Measurements from ENCODE around the gene IKBKG. TPM values are rescaled to one million over a fixed set of nuclear protein-coding genes. Genes with fewer than 3 reads are reported as not detected.
A peak's percentile ranks its signal among the peaks of the same experiment; 100 is the strongest.

Gene IKBKG
- polyA plus RNA-seq, 1 of the 3 experiments (the other 2 are of a cell fraction) = 36.4 TPM

- ChIA-PET POLR2A (no interaction called here), CTCF (interaction anchor here (0.7 kb wide), 1 partner anchor 233 kb away, joined by 3 read pairs; no protein-coding TSS in a partner anchor)
- no peaks in the 10 kb centered on the region for H3F3A ChIP-seq (replicated peaks; ENCODE audit: insufficient read depth)
- H2AFZ ChIP-seq (ENCODE audit: low read depth) = no peak overlapping the region
- H3K4me3 ChIP-seq (ENCODE audit: low read depth in 2 of 2, low read length in 1 of 2) = no peak overlapping the region
- peak overlapping the region; percentile 31; the same call in 1 of the 2 replicates for H3K9ac ChIP-seq
- peak overlapping the region in 1 of 2 experiments; percentile 92; a peak in 2 of 4 replicates for H3K27ac ChIP-seq (ENCODE audit: low read depth in 2 of 2, low read length in 1 of 2)
- peaks cover 0 to 3% of the 10 kb centered on the region in 2 experiments for H3K36me3 ChIP-seq (replicated peaks in 1 of 2; ENCODE audit: control insufficient read depth in 1 of 2, insufficient read depth in 2 of 2, low read length in 1 of 2)
- H4K20me1 ChIP-seq (ENCODE audit: insufficient read depth) = no peaks in the 10 kb centered on the region
- H3K9me3 ChIP-seq = no peaks in the 10 kb centered on the region
- no peak for TF ChIP-seq JUND (IDR thresholded peaks at IDR 0.05)
- no peak for TF ChIP-seq FOXM1 (IDR thresholded peaks at IDR 0.05; ENCODE audit: low read depth)
- DNase-seq = no peak
- peaks cover 16% of the 10 kb centered on the region in 2 experiments; a peak in 3 of 4 replicates for H3K4me1 ChIP-seq (ENCODE audit: control insufficient read depth in 1 of 2, insufficient read depth in 2 of 2, low read depth in 1 of 2, low read length in 1 of 2)
- no peaks in the 10 kb centered on the region for H3K9me2 ChIP-seq
- 45% methylated on average over 2 of the region's 5 CpGs for WGBS (ENCODE audit: low lambda C conversion rate)
- peak overlapping the region; percentile 64; the same call in 1 of the 2 replicates for H3K4me2 ChIP-seq
- H3K27me3 ChIP-seq (ENCODE audit: insufficient read depth) = no peaks in the 10 kb centered on the region; the same call in 1 of the 2 replicates
- H3K79me2 ChIP-seq (ENCODE audit: insufficient read depth) = peaks cover 44% of the 10 kb centered on the region
These were observed 5.9 kb upstream of the IKBKG start for GRCh38 chrX:154541589-154541895.

- Histone ChIP-seq H3K4me3 (ENCODE audit: low read depth in 2 of 2, low read length in 1 of 2) (0 out of 4 replicates have a peak overlapping the region, but pooled peaks of 1 of the 2 experiments have one; percentile 23), H3K36me3 (replicated peaks in 1 of 2; ENCODE audit: control insufficient read depth in 1 of 2, insufficient read depth in 2 of 2, low read length in 1 of 2) (peaks cover 0 to 3% of the 10 kb centered on the region in 2 experiments), H3K27me3 (ENCODE audit: insufficient read depth) (no peaks in the 10 kb centered on the region; the same call in 1 of the 2 replicates), H3K9me2 (no peaks in the 10 kb centered on the region), H2AFZ (ENCODE audit: low read depth) (no peak overlapping the region), H3K9me3 (no peaks in the 10 kb centered on the region), H3K79me2 (ENCODE audit: insufficient read depth) (peaks cover 42% of the 10 kb centered on the region), H3F3A (replicated peaks; ENCODE audit: insufficient read depth) (no peaks in the 10 kb centered on the region), H4K20me1 (ENCODE audit: insufficient read depth) (no peaks in the 10 kb centered on the region), H3K4me1 (ENCODE audit: control insufficient read depth in 1 of 2, insufficient read depth in 2 of 2, low read depth in 1 of 2, low read length in 1 of 2) (peaks cover 16% of the 10 kb centered on the region in 2 experiments; a peak in 3 of 4 replicates), H3K4me2 (peak overlapping the region; percentile 67), H3K9ac (peak overlapping the region; percentile 54; the same call in 1 of the 2 replicates), H3K27ac (ENCODE audit: low read depth in 2 of 2, low read length in 1 of 2) (peak overlapping the region in 1 of 2 experiments; percentile 92; a peak in 3 of 4 replicates)
- 14% methylated on average over 8 of the region's 12 CpGs for whole genome bisulfite sequencing (ENCODE audit: low lambda C conversion rate)
- DNase-seq = no peak
- ChIA-PET POLR2A (interaction anchor here (0.6 to 1.7 kb wide), 2 partner anchors 15 to 107 kb away, joined by 3 to 6 read pairs; no protein-coding TSS in a partner anchor), CTCF (interaction anchor here (0.7 to 0.8 kb wide), 2 partner anchors 144 to 234 kb away, joined by 3 read pairs; partner anchors contain the start of gene RPL10)
- TF ChIP-seq USF1 (IDR thresholded peaks at IDR 0.05; ENCODE audit: borderline replicate concordance, low read depth) = no peak
- TF ChIP-seq TCF12 (IDR thresholded peaks at IDR 0.05) = peak; percentile 32
- no peak for TF ChIP-seq GATA2 (CRISPR knock-in tag; IDR thresholded peaks at IDR 0.05)
- TF ChIP-seq PBX3 (IDR thresholded peaks at IDR 0.05) = peak; percentile 57
- TF ChIP-seq USF2 (IDR thresholded peaks at IDR 0.05; ENCODE audit: borderline replicate concordance, low read depth, low read length) = no peak
- TF ChIP-seq NFIC (IDR thresholded peaks at IDR 0.05; ENCODE audit: borderline replicate concordance) = peak; percentile 93
- TF ChIP-seq FOSL2 (IDR thresholded peaks at IDR 0.05; ENCODE audit: borderline replicate concordance, low read depth) = peak; percentile 75
- no peak for TF ChIP-seq SMC3 (IDR thresholded peaks at IDR 0.05; ENCODE audit: low read depth, low read length)
- 0 out of 2 replicates have a peak, but pooled peaks have one; percentile 13 for TF ChIP-seq POLR2AphosphoS5 (IDR thresholded peaks at IDR 0.05; ENCODE audit: low read depth, low read length)
- no peak for TF ChIP-seq SIN3A (IDR thresholded peaks at IDR 0.05; ENCODE audit: borderline replicate concordance, low read depth, low read length)
- peak; percentile 42; the same call in 1 of the 2 replicates for TF ChIP-seq RXRA (IDR thresholded peaks at IDR 0.05; ENCODE audit: borderline replicate concordance, low read depth)
- peak in 1 of 2 experiments; percentile 88; a peak in 2 of 4 replicates for TF ChIP-seq EP300 (IDR thresholded peaks at IDR 0.05; ENCODE audit: borderline replicate concordance in 1 of 2, low read depth in 1 of 2, low read length in 1 of 2)
- no peak for TF ChIP-seq CHD2 (IDR thresholded peaks at IDR 0.05; ENCODE audit: low read length, partially characterized antibody)
- 0 out of 2 replicates have a peak, but pooled peaks have one; percentile 21 for TF ChIP-seq TEAD4 (IDR thresholded peaks at IDR 0.05; ENCODE audit: borderline replicate concordance, insufficient read depth)
- peak; percentile 86; the same call in 1 of the 2 replicates for TF ChIP-seq JUND (IDR thresholded peaks at IDR 0.05)
These were observed 5.3 kb upstream of the IKBKG start for GRCh38 chrX:154541896-154542722.

Data from SK-N-SH (cell line).